ENCODE measurements around the gene NKX2-8.

DNA sequence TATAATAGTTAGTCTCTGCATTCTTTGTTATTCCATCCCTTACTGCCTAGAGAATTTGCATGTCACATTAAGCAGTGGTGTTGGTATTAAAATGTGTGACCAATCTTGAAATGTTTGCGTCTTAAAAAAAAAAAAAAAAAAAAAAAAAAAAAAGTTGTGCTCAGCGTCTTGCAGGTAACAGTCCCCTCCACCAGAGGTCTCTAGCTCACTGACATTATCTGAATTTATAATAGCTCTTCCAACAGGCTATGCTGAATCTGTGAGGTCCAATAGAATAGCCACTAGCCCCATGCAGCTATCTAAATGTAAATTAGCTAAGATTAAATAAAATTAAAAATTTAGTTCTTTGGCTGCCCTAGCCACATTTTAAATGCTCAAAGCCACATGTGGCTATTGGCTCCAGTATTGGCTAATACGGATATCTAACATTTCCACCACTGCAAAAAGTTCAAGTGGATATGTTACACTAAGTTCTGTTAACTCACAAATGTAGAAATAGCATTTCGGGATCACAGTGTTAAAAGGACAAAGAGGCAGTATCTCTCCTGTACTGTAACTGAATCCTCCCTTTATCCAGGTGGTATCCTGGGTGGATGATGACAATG is 28.7 kb downstream of the NKX2-8 start:
- TF ChIP-seq EZH2 (IDR thresholded peaks at IDR 0.05; ENCODE audit: low read length, missing control alignments) (no peak), CTCF (conservative IDR thresholded peaks at IDR 0.05 in 1 of 2, IDR thresholded peaks at IDR 0.05 in 1 of 2; ENCODE audit: low read depth in 1 of 2, low read length in 2 of 2) (peak; percentile 72 to 74)

Data from fibroblast of lung (primary cell).